GM21576 (cell line): Measurements from ENCODE around the gene TCERG1L.

Experiments
- ATAC-seq: cut with Tn5 transposase; IDR thresholded peaks from one replicate; pipeline ENCODE4 v1.9.1; 2021; ENCODE audit warnings: mild to moderate bottlenecking, moderate library complexity; ENCODE audit not compliant: unreplicated experiment

TCERG1L gene

GRCh38 chr10:131316321-131317075 lies 5.0 kb upstream of the TCERG1L start:
- ATAC-seq: no peak

DNA sequence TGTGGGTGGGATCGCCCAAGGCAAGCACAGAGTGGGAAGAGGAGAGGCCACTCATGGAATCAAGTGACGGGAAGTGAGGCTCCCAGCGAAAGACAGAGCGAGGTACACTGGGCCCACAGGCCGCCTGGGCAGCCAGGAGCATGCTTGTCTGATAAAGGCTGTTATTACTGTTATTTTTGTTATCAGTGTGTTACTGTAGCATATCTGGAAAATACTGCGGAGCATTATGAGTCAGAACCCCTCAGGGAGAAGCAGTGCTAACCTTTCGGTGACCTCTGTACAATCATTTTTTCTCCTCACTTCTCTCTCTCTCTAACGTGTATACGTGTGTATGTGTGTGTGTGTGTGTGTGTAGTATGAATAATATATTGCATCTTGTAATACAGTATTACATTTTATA lies 3.8 kb upstream of the TCERG1L start:
- ATAC-seq: no peak

DNA sequence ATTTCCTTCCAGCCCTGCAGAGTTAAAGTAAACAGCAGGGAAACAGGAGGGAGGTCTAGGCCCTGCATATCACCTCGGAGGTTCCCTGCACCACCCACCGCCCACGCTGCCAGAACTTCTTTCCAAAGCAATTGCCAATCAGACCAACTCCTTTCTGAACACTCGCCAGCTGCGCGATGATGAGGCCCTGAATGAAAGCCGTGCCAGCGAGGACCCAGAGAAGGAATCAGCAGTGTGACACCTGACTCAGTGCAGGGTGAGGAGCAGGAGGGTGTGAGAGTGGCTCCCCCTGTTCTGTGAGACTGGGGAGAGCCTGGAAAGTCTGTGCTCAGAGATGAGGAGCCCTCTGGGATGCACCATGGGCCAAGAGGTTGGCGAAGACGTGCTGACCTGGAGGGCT lies 3.3 kb upstream of the TCERG1L start:
- no peak for ATAC-seq

- no peak for ATAC-seq
These were observed 2.6 kb upstream of the TCERG1L start for GRCh38 chr10:131314148-131314547.

DNA sequence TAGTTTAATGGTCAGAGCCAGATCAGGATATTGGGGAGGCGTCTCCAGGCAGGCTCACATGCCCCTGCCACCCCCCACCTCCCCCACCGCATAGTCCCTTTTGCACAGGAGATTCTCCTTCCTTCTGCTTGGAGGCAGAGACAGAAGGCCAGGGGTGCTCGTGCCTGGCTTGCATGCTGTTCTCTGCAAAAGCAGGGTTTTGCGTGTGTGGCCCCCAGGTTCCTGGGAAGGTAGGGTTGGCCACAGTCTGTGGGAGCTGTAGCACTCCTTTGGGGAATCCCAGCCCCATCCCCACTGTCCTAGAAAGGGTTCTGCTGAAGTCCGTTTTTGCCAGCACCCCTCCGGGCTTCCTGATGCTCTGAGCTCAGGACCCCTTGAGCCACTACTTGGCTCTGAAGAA lies 1.9 kb upstream of the TCERG1L start:
- ATAC-seq: no peak

- ATAC-seq: no peak
These were observed 936 bp upstream of the TCERG1L start for GRCh38 chr10:131312478-131312836.

- no peak for ATAC-seq
These were observed 190 bp downstream of the TCERG1L start for GRCh38 chr10:131311402-131311660.

DNA sequence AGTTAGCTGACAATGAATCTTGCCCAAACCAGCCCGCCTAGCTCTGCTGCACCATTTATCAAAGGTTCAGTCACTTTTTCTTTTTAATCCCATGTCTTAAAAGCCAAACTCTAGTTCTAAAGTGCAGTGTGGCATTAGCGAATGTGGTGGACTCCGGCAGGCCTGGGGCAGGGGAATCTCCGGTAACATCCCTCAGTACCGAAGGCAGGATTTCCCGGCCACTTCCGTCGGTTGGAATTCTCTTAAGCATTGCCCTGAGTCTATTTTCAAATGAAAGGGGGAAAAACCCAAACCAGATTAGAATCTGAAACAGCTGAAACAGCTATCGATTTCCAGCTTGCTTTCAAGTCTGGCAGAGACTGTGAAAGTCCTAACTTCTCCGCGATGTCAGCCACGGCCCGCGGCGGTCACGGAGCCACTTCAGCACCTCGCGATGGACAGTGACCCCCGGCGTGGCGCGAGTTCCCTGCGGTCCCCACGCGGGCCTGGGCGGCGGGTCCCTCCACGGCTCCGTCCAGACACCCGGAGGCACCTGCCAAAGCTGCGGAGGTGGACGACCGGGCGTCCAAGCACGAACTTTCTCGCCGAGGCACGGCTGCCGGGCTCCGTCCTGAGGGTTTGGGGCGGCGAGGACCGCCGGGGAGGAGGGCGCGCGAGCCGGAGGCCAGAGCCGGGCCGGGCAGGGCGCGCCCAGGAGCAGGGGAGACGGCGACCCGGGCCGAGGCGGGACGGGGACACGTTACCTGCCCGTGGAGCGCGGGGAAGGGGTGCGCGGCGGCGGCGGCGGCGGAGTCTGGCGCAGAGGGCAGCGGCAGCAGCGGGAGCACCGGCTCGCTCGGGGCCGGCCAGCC lies 745 bp downstream of the TCERG1L start:
- no peak for ATAC-seq

DNA sequence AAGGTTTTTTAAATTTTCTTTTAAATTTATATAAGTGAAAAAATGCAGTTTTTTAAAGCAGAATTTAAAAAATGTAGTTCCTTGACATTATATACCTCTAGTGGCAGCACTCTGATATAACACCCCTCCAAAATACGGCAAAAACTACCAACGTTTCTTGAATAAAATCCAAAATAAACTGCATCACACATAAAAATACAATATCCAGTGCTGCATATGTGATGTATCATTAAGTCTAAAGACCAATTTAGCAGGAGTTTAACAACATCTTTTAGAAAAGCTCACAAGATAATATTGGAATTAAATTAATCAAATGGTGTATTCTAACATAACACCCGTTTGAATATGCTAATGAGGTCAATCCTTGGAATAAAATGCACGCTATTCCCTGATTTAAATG lies 1.4 kb downstream of the TCERG1L start:
- no peak for ATAC-seq

DNA sequence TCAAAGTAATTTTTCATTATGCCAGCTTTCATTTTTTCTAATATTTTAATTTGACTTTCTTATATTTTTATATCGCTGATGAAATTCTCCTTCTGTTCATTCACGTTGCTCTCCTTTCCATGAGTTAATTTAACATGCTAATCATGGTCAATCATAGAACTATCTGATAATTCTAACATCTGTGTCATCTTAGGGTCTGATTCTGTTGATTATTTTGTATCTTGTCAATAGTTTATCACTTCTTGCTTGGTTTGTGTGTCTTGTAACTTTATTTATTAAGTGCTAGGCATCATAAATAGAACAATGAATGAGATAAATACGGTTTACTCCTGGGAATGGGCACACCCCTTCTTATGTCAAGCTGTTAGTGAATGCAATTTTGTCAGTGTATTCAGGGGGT lies 11.0 kb downstream of the TCERG1L start:
- no peak for ATAC-seq

GRCh38 chr10:131290781-131291180 lies 20.7 kb downstream of the TCERG1L start:
- no peak for ATAC-seq

- no peak for ATAC-seq
These were observed 22.9 kb downstream of the TCERG1L start for GRCh38 chr10:131288648-131289047.

DNA sequence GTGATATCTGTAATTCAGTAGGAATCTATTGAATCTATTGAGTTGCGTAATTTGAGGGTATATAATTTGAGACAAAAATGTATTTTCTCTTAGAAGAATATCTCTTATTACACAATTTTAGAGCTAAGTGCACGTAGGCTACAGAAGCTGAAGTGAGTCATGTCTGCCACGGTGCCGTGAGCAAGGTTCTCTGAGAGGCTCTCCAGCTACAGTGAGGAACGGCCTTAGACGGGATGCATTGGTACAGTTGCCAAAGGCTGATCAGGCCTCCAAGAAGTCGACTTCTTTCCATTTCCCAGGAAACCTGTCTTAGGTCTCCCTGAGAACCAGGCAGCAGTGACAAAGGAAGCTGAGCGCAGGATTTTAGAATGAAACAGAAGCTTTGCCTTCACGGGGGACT lies 28.6 kb downstream of the TCERG1L start:
- no peak for ATAC-seq

DNA sequence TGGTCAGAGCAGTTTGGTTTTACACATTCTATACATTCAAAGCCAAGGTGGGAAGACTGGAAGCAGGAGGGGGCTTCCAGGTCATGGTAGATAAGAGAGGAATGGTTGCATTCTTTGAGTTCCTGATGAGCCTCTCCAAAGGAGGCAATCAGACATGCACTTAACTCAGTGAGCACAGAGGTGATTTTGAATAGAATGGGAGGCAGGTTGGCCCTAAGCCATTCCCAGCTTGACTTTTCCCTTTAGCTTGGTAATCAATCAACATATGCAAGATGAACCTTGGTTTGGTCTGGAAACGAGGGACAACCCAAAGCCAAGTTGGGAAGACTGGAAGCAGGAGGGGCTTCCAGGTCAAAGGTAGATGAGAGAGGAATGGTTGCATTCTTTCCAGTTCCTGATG lies 31.4 kb downstream of the TCERG1L start:
- no peak for ATAC-seq

DNA sequence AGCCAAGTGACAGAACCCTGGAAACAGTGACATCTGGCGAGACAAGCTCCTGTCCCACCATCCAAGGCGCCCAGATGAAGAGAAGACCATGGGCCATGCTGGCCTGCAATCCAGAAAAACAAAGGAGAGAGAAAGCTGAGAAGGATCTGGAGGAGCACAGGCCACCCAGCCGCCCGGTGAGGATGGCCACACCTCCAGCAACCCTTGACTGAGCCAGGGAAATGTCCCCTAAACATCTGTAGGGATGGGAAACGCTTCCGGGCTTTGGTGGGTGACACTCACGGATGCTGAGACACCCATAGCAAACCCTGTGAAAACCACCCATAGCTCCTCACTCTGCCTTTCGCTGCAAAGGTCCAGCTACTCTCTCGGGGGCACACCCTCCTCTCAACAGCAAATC lies 32.0 kb downstream of the TCERG1L start:
- ATAC-seq: no peak

GRCh38 chr10:131277969-131278368 lies 33.6 kb downstream of the TCERG1L start:
- ATAC-seq: no peak

DNA sequence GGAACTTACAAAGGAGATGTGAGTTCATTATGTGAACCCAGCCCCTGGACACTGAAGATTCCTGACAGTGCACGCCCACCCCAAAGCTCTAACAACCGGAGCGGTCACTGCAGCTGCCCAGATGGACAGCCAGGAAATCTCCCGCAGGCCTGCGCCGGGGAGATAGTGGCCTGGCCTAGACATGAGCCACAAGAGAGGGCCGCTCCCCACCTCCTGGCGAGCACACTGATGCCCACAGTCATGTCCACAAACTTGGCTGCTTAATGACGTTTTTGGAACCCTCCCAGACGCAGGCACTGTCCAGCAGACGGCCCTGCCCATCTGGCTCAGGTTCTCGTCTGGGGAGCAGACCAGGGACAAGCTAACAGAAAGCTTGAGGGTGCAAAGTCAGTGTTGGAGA lies 34.2 kb downstream of the TCERG1L start:
- no peak for ATAC-seq

DNA sequence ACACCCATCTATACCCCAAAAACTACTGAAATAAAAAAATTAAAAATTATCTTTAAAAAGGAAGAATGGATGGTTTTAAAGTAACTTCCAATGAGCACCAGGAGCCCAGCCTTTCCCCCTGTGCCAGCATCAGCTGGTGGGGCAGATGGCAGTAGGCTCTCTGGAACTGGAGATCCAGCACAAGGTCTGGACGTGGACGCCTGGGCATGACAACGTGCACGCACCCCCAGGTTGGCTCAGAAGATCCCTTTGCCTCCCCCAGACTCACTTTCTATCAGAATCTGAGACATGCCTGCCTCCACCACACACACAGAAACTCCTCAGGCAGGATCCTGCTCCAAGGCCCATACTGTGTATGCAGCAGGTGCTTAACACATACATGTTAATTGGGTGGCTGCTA lies 35.8 kb downstream of the TCERG1L start:
- no peak for ATAC-seq

DNA sequence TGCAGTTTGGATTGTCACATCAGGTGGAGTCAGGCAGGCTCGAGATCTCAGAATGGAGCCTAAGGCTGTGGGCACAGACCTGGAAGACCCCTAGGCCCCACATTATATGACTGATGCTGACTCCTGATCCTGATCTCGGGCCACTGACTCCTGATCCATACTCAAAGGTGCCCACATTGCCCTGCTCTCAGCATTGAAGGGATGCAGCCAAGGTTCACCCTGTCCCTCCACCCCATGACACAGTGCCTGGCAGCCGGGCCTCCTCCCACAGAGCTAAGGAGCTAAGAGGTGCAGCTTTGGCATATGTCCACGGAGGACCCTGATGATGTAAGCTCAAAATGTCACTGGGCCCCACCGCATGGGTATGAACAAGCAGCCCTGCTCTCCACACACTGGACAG lies 36.6 kb downstream of the TCERG1L start:
- ATAC-seq: no peak

GRCh38 chr10:131274133-131274880 lies 37.2 kb downstream of the TCERG1L start:
- no peak for ATAC-seq

- ATAC-seq: no peak
These were observed 38.0 kb downstream of the TCERG1L start for GRCh38 chr10:131273476-131273875.

DNA sequence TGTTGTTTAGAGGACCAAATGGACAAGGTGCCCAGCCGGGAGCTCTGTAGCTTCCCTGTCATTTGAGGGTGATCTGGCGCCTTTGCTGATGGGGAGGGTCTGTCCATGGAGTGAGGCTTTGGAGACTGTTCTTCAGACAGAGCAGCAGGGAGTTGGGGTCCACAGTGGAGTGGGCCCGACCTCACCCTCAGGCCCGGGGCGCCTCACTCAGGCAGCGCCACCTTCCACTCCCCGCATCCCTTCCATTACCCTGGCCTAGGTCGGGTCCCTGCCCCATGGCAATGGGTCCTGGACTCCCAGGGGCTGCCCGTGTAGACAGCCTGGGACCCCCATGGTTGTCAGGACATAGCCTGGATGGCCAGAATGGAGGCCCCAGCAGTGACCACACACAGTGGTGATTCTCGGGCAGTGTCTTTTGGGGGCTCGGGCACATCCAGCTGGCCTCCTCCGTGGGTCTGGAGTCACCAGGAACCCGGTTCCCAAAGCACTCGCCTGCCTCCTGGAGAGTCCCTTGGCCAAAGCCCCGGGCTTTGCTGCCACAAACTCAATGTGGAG lies 38.5 kb downstream of the TCERG1L start:
- ATAC-seq: no peak
